Measurements from ENCODE around the gene CRISPLD2.

DNA sequence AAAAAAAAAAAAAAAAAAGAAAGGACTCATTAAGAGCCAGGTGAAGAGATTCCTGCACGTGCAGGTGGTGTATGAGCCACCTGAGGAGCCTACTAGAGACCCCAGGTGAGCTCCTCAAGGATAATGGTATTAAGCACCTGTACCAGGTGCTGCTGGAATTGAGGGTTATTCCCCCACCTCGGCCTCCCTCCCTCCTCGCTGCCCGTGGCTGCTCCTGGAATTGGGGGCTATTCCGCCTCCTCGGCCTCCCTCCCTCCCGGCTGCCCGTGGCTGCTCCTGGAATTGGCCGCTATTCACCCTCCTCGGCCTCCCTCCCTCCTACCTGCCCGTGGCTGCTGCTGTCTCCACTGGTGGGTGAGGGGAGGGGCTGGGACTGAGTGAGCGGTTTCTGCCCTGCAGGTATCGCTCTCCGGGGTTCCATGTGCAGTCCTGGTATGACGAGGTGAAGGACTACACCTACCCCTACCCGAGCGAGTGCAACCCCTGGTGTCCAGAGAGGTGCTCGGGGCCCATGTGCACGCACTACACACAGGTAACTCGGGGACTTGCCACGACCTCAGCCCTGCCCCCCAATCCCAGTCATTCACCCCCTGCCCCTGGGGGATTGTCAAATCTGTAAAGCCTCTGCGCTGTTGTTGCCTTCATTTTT, 29.3 kb downstream of the CRISPLD2 start:
- no peak for TF ChIP-seq CTCF (IDR thresholded peaks at IDR 0.05)
- no peak for TF ChIP-seq POLR2A (IDR thresholded peaks at IDR 0.05)

Data from Peyer's patch (tissue), 4 donors.